SK-N-MC (cell line): Measurements from ENCODE around the gene WHAMM.

Experiments
- EZH2 ChIP-seq: fragments of 200-600 bp; sonication (generic); IDR thresholded peaks from one replicate; pipeline ENCODE4 v1.6.1; 2017; ENCODE audit warnings: antibody characterized with exemption
- POLR2AphosphoS5 ChIP-seq: IDR thresholded peaks from 2 replicates; pipeline ENCODE4 v1.6.1; 2012; ENCODE audit warnings: mild to moderate bottlenecking, low read depth, low read length, borderline replicate concordance

- TF ChIP-seq EZH2: no peak
- no peak for TF ChIP-seq POLR2AphosphoS5
Observed at GRCh38 chr15:82833362-82833682, 23.9 kb downstream of the WHAMM start.
